Type B pancreatic cell (in vitro differentiated cells): ENCODE measurements around the gene PRDM10. TPM values are rescaled to one million over a fixed set of nuclear protein-coding genes. Genes with fewer than 3 reads are reported as not detected.

Source experiments
- DNase-seq: peaks from one replicate; pipeline ENCODE4 v3.0.0; 2021; ENCODE audit warnings: mixed read lengths; ENCODE audit not compliant: unreplicated experiment; ENCODE audit errors: extremely low spot score
- H3K27ac Mint-ChIP-seq: 2 replicates; pipeline ENCODE4 v1.8.0; 2021; ENCODE audit warnings: mild to moderate bottlenecking, mixed read lengths
- H3K27me3 Mint-ChIP-seq: 2 replicates; pipeline ENCODE4 v1.8.0; 2021; ENCODE audit warnings: mixed read lengths
- H3K36me3 Mint-ChIP-seq: 2 replicates; pipeline ENCODE4 v1.8.0; 2021; ENCODE audit warnings: mixed read lengths
- H3K4me1 Mint-ChIP-seq: one replicate; pipeline ENCODE4 v1.8.0; 2021; ENCODE audit warnings: mixed read lengths; ENCODE audit not compliant: unreplicated experiment
- H3K4me3 Mint-ChIP-seq: 2 replicates; pipeline ENCODE4 v1.8.0; 2021; ENCODE audit warnings: mild to moderate bottlenecking, mixed read lengths
- H3K9me3 Mint-ChIP-seq: 2 replicates; pipeline ENCODE4 v1.8.0; 2021; ENCODE audit warnings: mixed read lengths
- total RNA-seq: library from RNA; stranded (reverse); gene quantifications from 2 replicates; pipeline ENCODE4 v1.2.1, GENCODE V29; 2021; ENCODE audit warnings: low replicate concordance
- TF ChIP-seq, protein P1 (sequence below): fragments of 200-600 bp; sonication (generic); conservative IDR thresholded peaks from 2 replicates; pipeline ENCODE4 v1.5.0; 2021; ENCODE audit warnings: antibody characterized with exemption, mild to moderate bottlenecking

The PRDM10 gene
- total RNA-seq, 1 donor from 2014 or later = 13.4 TPM

DNA sequence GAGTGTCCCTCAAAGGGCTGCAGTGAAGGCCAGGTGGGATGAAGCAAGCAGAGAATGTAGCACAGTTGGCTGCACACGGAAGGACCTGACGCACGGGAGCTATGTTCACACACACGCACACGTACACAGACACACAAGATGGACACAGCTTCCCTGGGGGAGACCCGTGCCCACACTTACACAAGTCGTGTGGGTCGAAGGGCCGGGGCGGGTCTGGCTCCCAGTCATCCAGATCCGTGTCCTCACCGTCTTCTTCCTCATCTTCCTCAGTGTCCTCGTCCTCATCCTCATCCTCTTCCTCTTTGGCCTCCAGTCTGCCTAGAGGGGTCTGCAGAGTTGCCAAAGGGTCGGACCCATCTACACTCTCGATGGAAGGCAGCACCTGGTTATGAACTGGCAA, 55.7 kb downstream of the PRDM10 start:
- Mint-ChIP-seq H3K4me3 (no peak overlapping the region), H3K36me3 (peaks cover 20% of the 10 kb centered on the region), H3K27me3 (no peaks in the 10 kb centered on the region), H3K9me3 (no peaks in the 10 kb centered on the region), H3K4me1 (peaks cover 34% of the 10 kb centered on the region), H3K27ac (no peak overlapping the region)
- DNase-seq = no peak
- TF ChIP-seq, protein P1, sequence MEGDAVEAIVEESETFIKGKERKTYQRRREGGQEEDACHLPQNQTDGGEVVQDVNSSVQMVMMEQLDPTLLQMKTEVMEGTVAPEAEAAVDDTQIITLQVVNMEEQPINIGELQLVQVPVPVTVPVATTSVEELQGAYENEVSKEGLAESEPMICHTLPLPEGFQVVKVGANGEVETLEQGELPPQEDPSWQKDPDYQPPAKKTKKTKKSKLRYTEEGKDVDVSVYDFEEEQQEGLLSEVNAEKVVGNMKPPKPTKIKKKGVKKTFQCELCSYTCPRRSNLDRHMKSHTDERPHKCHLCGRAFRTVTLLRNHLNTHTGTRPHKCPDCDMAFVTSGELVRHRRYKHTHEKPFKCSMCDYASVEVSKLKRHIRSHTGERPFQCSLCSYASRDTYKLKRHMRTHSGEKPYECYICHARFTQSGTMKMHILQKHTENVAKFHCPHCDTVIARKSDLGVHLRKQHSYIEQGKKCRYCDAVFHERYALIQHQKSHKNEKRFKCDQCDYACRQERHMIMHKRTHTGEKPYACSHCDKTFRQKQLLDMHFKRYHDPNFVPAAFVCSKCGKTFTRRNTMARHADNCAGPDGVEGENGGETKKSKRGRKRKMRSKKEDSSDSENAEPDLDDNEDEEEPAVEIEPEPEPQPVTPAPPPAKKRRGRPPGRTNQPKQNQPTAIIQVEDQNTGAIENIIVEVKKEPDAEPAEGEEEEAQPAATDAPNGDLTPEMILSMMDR = no peak

DNA sequence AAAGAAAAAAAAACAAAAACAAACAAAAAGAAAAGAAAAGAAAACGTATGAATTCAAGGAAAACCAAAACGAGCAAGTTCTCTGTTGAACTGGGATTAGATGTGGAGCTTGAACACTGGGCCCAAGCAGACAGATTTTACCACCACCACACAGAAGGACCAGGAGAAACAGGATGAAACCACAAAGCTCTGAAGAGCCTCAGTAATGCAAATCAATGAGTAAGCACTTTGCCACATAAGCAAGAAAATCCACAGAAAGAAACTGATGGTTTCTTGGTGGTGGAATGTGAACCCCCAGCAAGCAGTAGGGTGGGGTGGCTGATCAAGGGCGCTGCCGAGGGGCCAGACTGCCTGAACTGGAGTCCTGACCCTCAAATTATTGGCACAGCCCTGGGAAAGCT, 56.4 kb downstream of the PRDM10 start:
- H3K27me3 Mint-ChIP-seq = no peaks in the 10 kb centered on the region
- H3K4me3 Mint-ChIP-seq = no peak overlapping the region
- peaks cover 27% of the 10 kb centered on the region for H3K4me1 Mint-ChIP-seq
- no peak overlapping the region for H3K27ac Mint-ChIP-seq
- H3K36me3 Mint-ChIP-seq = peaks cover 20% of the 10 kb centered on the region
- TF ChIP-seq, protein P1 = no peak
- H3K9me3 Mint-ChIP-seq = no peaks in the 10 kb centered on the region
- no peak for DNase-seq

DNA sequence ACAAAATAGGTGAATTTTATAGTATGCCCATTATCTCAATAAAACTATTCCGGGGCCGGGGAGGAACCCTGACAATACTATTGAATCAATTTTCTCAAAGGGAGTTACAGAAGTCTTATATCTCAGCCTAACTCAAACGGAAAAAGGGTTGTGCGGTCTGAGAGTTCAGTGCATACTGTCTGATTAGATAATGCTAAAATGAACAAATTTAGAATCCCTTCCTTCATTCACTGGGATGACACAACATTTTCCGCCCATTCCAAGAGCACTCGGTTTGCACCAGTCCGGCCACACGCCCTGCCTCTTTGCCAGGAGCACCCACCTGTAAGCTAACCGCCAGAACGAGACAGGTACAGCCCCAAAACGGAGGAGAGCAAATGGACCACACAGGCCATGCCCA, 57.3 kb downstream of the PRDM10 start:
- Mint-ChIP-seq H3K27me3 (no peaks in the 10 kb centered on the region), H3K9me3 (no peaks in the 10 kb centered on the region), H3K4me1 (peaks cover 18% of the 10 kb centered on the region), H3K27ac (no peak overlapping the region), H3K4me3 (no peak overlapping the region), H3K36me3 (peaks cover 20% of the 10 kb centered on the region)
- TF ChIP-seq, protein P1 = no peak
- no peak for DNase-seq

DNA sequence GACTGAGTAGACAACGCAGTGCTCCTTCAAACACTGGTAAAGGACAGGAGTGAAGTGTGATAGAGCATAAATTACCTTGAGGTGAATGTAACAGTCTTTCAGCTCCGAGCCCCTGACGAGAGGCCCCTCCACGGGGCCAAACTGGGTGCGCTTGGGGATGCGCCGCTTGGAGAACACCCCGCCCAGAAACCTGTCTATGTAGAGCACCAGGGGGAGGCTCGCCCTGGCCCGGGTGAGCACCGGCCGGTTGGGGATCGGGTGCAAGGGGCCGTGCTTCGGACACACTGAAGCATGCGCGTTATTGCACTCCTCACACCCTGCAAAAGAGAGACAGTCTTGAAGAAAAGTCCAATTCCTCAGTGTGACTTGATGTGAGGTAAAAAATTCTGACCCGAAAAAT, 57.9 kb downstream of the PRDM10 start:
- Mint-ChIP-seq H3K27me3 (no peaks in the 10 kb centered on the region), H3K9me3 (no peaks in the 10 kb centered on the region), H3K4me1 (peaks cover 15% of the 10 kb centered on the region), H3K36me3 (peaks cover 20% of the 10 kb centered on the region), H3K27ac (no peak overlapping the region), H3K4me3 (no peak overlapping the region)
- TF ChIP-seq, protein P1 = no peak
- DNase-seq = no peak

DNA sequence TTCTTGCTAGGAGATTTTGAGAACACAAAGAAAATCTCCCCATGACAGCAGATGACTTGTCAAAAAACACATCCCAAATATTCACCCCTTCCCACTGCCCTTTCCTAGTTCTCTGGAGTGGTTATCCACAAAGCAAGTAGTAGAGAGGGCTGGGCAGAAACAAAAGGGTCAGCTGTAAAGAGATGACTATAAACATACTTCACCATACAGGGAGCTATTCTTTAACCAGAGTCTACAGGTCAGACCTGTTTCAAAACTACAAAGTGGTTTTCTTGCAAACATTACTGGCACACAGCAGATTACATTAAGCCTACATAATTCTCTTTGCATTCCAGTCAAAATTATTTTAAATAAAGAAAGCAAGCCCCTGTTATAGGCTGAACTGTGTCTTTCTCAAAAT, 59.6 kb downstream of the PRDM10 start:
- DNase-seq = no peak
- peaks cover 25% of the 10 kb centered on the region for H3K36me3 Mint-ChIP-seq
- H3K9me3 Mint-ChIP-seq = no peaks in the 10 kb centered on the region
- H3K27me3 Mint-ChIP-seq = no peaks in the 10 kb centered on the region
- H3K27ac Mint-ChIP-seq = no peak overlapping the region
- peaks cover 15% of the 10 kb centered on the region for H3K4me1 Mint-ChIP-seq
- no peak overlapping the region for H3K4me3 Mint-ChIP-seq
- TF ChIP-seq, protein P1 = no peak

DNA sequence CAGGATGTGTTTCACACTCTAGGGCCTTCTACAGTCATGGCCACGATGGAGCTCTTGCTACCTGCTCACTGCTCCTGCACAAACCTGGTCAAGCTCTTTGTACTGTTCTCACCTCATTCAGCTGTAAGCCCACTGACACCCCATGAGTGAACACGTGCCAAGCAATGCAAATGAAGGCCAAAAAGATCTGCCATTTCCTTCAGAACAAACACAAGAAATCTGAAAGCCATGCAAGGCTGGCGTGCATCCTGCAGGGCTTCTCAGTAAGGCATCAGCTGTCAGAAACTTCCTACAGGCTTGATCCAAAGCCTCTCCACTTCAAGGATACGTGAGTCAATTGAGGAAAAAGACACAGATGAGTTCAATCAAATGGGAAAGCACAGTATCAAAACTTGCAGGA, 63.1 kb downstream of the PRDM10 start:
- Mint-ChIP-seq H3K9me3 (no peaks in the 10 kb centered on the region), H3K4me1 (peaks cover 14% of the 10 kb centered on the region), H3K36me3 (peaks cover 26% of the 10 kb centered on the region), H3K27me3 (no peaks in the 10 kb centered on the region), H3K4me3 (no peak overlapping the region), H3K27ac (no peak overlapping the region)
- DNase-seq = no peak
- TF ChIP-seq, protein P1 = no peak
